OCI-LY3 (cell line): Measurements from ENCODE around the gene DDX50.

ENCODE experiments used
- EZH2phosphoT487 ChIP-seq: fragments of 200-600 bp; shearing (Covaris generic); IDR thresholded peaks from 2 replicates; pipeline ENCODE4 v1.6.1; 2018; ENCODE audit warnings: antibody characterized with exemption, mixed run types, low read depth
- TF ChIP-seq, protein P1 (sequence below): fragments of 200-600, 300-600 bp; sonication (generic); IDR thresholded peaks from 2 replicates; pipeline ENCODE4 v1.5.1; 2014; ENCODE audit warnings: antibody characterized with exemption, low read length, low read depth

DNA sequence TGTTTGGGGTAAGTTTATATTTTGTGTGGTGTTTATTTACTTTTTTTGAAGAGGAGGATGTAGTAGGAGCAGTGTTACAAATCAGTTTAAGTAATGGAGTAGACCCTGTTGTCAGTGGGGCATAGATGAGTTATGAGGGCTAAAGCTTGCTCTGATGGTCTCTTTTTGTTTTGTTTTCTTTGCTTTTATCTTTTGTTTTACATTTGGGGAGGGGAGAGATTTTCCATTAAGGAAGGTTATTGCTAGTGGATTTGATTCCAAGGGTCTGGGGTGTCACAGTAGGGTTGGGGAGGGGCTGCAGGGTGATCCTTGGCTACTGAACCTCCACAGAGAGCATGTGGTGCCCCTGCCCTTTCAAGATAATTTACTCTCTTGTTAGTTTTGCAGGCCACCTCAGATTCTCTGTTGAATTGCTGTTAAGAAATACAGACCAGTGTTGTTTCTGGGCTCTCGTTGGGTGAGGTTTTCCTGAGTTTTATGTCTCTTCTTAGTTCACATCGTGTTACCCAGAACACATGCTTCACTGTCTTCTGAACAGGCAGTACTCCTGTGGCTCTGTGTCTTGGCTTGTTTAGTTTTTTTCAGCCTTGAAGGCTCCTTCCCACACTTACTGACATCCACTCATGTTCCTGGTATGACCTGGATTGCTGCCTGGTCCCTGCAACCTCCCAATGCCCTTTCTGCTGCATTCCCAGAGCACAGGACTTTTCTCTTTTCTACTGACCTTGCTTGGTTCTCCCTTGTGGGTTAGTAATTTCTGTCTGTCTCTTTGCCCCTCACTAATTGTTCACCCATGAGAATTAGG, 91.7 kb downstream of the DDX50 start:
- TF ChIP-seq, protein P1, sequence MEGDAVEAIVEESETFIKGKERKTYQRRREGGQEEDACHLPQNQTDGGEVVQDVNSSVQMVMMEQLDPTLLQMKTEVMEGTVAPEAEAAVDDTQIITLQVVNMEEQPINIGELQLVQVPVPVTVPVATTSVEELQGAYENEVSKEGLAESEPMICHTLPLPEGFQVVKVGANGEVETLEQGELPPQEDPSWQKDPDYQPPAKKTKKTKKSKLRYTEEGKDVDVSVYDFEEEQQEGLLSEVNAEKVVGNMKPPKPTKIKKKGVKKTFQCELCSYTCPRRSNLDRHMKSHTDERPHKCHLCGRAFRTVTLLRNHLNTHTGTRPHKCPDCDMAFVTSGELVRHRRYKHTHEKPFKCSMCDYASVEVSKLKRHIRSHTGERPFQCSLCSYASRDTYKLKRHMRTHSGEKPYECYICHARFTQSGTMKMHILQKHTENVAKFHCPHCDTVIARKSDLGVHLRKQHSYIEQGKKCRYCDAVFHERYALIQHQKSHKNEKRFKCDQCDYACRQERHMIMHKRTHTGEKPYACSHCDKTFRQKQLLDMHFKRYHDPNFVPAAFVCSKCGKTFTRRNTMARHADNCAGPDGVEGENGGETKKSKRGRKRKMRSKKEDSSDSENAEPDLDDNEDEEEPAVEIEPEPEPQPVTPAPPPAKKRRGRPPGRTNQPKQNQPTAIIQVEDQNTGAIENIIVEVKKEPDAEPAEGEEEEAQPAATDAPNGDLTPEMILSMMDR, result no peak
- no peak for TF ChIP-seq EZH2phosphoT487
